K562 (cell line): ENCODE measurements around the gene RYR1. TPM values are rescaled to one million over a fixed set of nuclear protein-coding genes. Genes with fewer than 3 reads are reported as not detected.

Experiments used
- ATAC-seq: fragments of 200-7000 bp; cut with Tn5 transposase; 3 replicates; pipeline ENCODE4 v1.9.1; 2020; ENCODE audit warnings: moderate library complexity
- BruUV-seq: library from RNA; stranded (reverse); fragments of 400-500 nt; replicated peaks from 2 replicates; lab custom pipeline; 2021; lab: Mats Ljungman, UMichigan
- CTCF ChIA-PET: fragments of 300-600 bp; formaldehyde crosslinking; extraction: SDS; loops from one replicate; lab custom pipeline; 2021; ENCODE audit warnings: low intra/inter-chr PET ratio; lab: Yijun Ruan, JAX
- POLR2A ChIA-PET: fragments of 300-600, 350-650 bp; sonication (Branson Sonifier 250); formaldehyde crosslinking; extraction: SDS; loops from one replicate; lab custom pipeline; 2021; ENCODE audit warnings: antibody characterized with exemption, inconsistent platforms; lab: Yijun Ruan, JAX
- DNase-seq, 4 experiments: peaks; one replicate each; pipeline versions ENCODE4 v3.0.0 to v3.0.0-alpha.2; 2011 to 2018; ENCODE audit warnings: low spot score in 3 of 4, mixed read lengths in 3 of 4; ENCODE audit errors: extremely low read depth in 1 of 4
- FAIRE-seq: peaks from 2 replicates; lab custom pipeline; 2011; peaks lifted over from hg19 to GRCh38; lab: Jason Lieb, UNC
- H2AFZ ChIP-seq: 2 replicates; pipeline ENCODE4 v1.6.0; 2011; ENCODE audit warnings: low read depth, low read length, control low read depth, inconsistent platforms
- H3K27ac ChIP-seq: fragments of 200-600 bp; 3 replicates; pipeline ENCODE4 v1.8.0; 2011; ENCODE audit warnings: low read depth, mild to moderate bottlenecking, control low read depth, inconsistent platforms, low read length, moderate library complexity, mixed read lengths; ENCODE audit errors: extremely low read depth
- H3K27me3 ChIP-seq, 2 experiments: fragments of 300-600 bp in 1 of 2; 2 replicates in 1 of 2; 3 replicates in 1 of 2; pipeline versions ENCODE4 v1.6.0 to v1.8.0; 2011; ENCODE audit warnings: inconsistent platforms in 2 of 2, low read length in 2 of 2, mild to moderate bottlenecking in 1 of 2, mixed read lengths in 1 of 2, moderate library complexity in 1 of 2; ENCODE audit not compliant: control insufficient read depth in 2 of 2, insufficient read depth in 2 of 2
- H3K36me3 ChIP-seq: fragments of 300-600 bp; 3 replicates; pipeline ENCODE4 v1.8.0; 2011; ENCODE audit warnings: mild to moderate bottlenecking, low read length, inconsistent platforms; ENCODE audit not compliant: control insufficient read depth, insufficient read depth
- H3K4me1 ChIP-seq, 2 experiments: fragments of 200-600 bp in 1 of 2; replicated peaks in 1 of 2; 2 replicates in 1 of 2; 3 replicates in 1 of 2; pipeline versions ENCODE4 v1.5.1 to v1.8.0; 2011; ENCODE audit warnings: inconsistent platforms in 2 of 2, low read length in 2 of 2, mild to moderate bottlenecking in 1 of 2, mixed read lengths in 1 of 2, moderate library complexity in 1 of 2; ENCODE audit not compliant: control insufficient read depth in 2 of 2, insufficient read depth in 2 of 2
- H3K4me2 ChIP-seq: 2 replicates; pipeline ENCODE4 v1.6.1; 2011; ENCODE audit warnings: low read length, control low read depth, inconsistent platforms, mixed read lengths; ENCODE audit not compliant: insufficient read depth
- H3K4me3 ChIP-seq: fragments of 200-600 bp; sonication (generic), shearing (Covaris generic); 2 replicates; pipeline ENCODE4 v1.5.1; 2016; ENCODE audit warnings: control low read depth, inconsistent platforms
- H3K79me2 ChIP-seq: fragments of 200-600 bp; 3 replicates; pipeline ENCODE4 v1.8.0; 2011; ENCODE audit warnings: low read length, inconsistent platforms; ENCODE audit not compliant: control insufficient read depth, insufficient read depth
- H3K9ac ChIP-seq, 2 experiments: 2 replicates each; pipeline versions ENCODE4 v1.6.0 to v1.6.1; 2011; ENCODE audit warnings: low read depth in 2 of 2, low read length in 2 of 2, control low read depth in 1 of 2, inconsistent platforms in 1 of 2, mild to moderate bottlenecking in 1 of 2, mixed read lengths in 1 of 2; ENCODE audit not compliant: insufficient read depth in 1 of 2
- H3K9me1 ChIP-seq: one replicate; pipeline ENCODE4 v1.6.0; 2011; ENCODE audit warnings: inconsistent platforms, mild to moderate bottlenecking, low read length, moderate library complexity; ENCODE audit not compliant: control insufficient read depth, insufficient read depth
- H3K9me3 ChIP-seq: replicated peaks from 2 replicates; pipeline ENCODE4 v1.5.1; 2011; ENCODE audit warnings: low read depth, low read length, inconsistent platforms; ENCODE audit not compliant: control insufficient read depth, insufficient read depth
- H4K20me1 ChIP-seq: replicated peaks from 2 replicates; pipeline ENCODE4 v1.6.1; 2011; ENCODE audit warnings: low read length, inconsistent platforms, mixed read lengths; ENCODE audit not compliant: control insufficient read depth, insufficient read depth
- CUX1 ChIP-seq: fragments of 200-800 bp; sonication (Bioruptor generic); IDR thresholded peaks from 2 replicates; pipeline ENCODE4 v1.6.1; 2016; ENCODE audit warnings: missing genetic modification characterization, missing compliant biosample characterization
- FOXA1 ChIP-seq: fragments of 450-650 bp; IDR thresholded peaks from 2 replicates; pipeline ENCODE4 v1.6.1; 2016; ENCODE audit warnings: mild to moderate bottlenecking, borderline replicate concordance
- ILK ChIP-seq: fragments of 450-650 bp; IDR thresholded peaks from 2 replicates; pipeline ENCODE4 v1.6.1; 2016; ENCODE audit warnings: missing genetic modification characterization, low read depth, mild to moderate bottlenecking, missing compliant biosample characterization, moderate library complexity, borderline replicate concordance
- MED1 ChIP-seq: sonication (generic); formaldehyde crosslinking; IDR thresholded peaks from 2 replicates; pipeline ENCODE4 v1.8.1; 2023; ENCODE audit warnings: missing genetic modification reagents, borderline replicate concordance
- MITF ChIP-seq: IDR thresholded peaks from 2 replicates; pipeline ENCODE4 v1.6.1; 2014; ENCODE audit warnings: antibody characterized with exemption
- NCOR1 ChIP-seq: fragments of 450-650 bp; IDR thresholded peaks from 2 replicates; pipeline ENCODE4 v1.6.1; 2016; ENCODE audit warnings: mild to moderate bottlenecking, moderate library complexity
- NEUROD1 ChIP-seq: fragments of 150-350 bp; IDR thresholded peaks from 2 replicates; pipeline ENCODE4 v1.6.1; 2014; ENCODE audit warnings: borderline replicate concordance, low read length, low read depth; ENCODE audit not compliant: partially characterized antibody
- NR2C1 ChIP-seq, 2 experiments: fragments of 450-650 bp; IDR thresholded peaks; 2 replicates each; pipeline ENCODE4 v1.6.1; 2017; ENCODE audit warnings: mild to moderate bottlenecking in 2 of 2, antibody characterized with exemption in 1 of 2, inconsistent platforms in 1 of 2, missing compliant biosample characterization in 1 of 2, missing genetic modification characterization in 1 of 2
- NR4A1 ChIP-seq, 2 experiments: fragments of 250-450 bp in 1 of 2; fragments of 450-650 bp in 1 of 2; sonication (Bioruptor Pico) in 1 of 2; IDR thresholded peaks; 2 replicates each; pipeline versions ENCODE4 v1.4.0 to v1.6.1; 2016 to 2020; ENCODE audit warnings: mild to moderate bottlenecking in 2 of 2, missing compliant biosample characterization in 1 of 2, missing genetic modification characterization in 1 of 2, moderate library complexity in 1 of 2
- PHTF2 ChIP-seq: fragments of 250-450 bp; sonication (Bioruptor Pico); IDR thresholded peaks from 2 replicates; pipeline ENCODE4 v1.5.0; 2021; ENCODE audit warnings: mild to moderate bottlenecking
- POLR2AphosphoS5 ChIP-seq: IDR thresholded peaks from 2 replicates; pipeline ENCODE4 v1.6.1; 2011; ENCODE audit warnings: mild to moderate bottlenecking, low read depth, low read length, moderate library complexity; ENCODE audit not compliant: control insufficient read depth, insufficient read depth
- SRSF3 ChIP-seq: fragments of 200-400 bp; formaldehyde crosslinking; IDR thresholded peaks from 2 replicates; pipeline ENCODE4 v1.6.1; 2016; ENCODE audit warnings: mild to moderate bottlenecking, low read length, moderate library complexity; ENCODE audit not compliant: insufficient read depth
- ZNF165 ChIP-seq: fragments of 250-450 bp; sonication (Bioruptor Pico); IDR thresholded peaks from 2 replicates; pipeline ENCODE4 v1.4.0; 2020; ENCODE audit warnings: borderline replicate concordance
- ZNF561 ChIP-seq: fragments of 450-650 bp; formaldehyde crosslinking; conservative IDR thresholded peaks from 2 replicates; pipeline ENCODE4 v1.4.0; 2020; ENCODE audit warnings: mild to moderate bottlenecking, moderate library complexity
- WGBS: fragments of 100-300 bp; shearing (Covaris generic); methylation state at CpG from one replicate; pipeline ENCODE4 v1.1.6; 2016; ENCODE audit warnings: low coverage, mixed read lengths; ENCODE audit not compliant: insufficient coverage; ENCODE audit errors: missing lambda C conversion rate; 5-methylcytosine and 5-hydroxymethylcytosine counted together
- in situ Hi-C: fragments of 300-500 bp; cut with MboI; formaldehyde crosslinking; loops from 4 replicates; pipeline ENCODE4 v1.15.0; 2018; ENCODE audit warnings: inconsistent platforms, mixed read lengths
- intact Hi-C: fragments of 100-400 bp; cut with micrococcal nuclease; formaldehyde crosslinking; loops from 2 replicates; pipeline ENCODE4 v1.14.2; 2022
- polyA plus RNA-seq, 8 experiments: library from polyadenylated mRNA; depleted of rRNA in 4 of 8; stranded (reverse) in 5 of 8; unstranded in 3 of 8; fragments of >200 nt; fragmentation: Nextera tagmentation in 2 of 8; fragmentation: Illumina TruSeq in 1 of 8; extraction: Ambion mirVana in 2 of 8; extraction: Trizol in 1 of 8; gene quantifications; 2 replicates each; pipeline versions ENCODE4 v1.2.1 to v1.2.3, GENCODE V29; 2011 to 2014; ENCODE audit warnings: inconsistent platforms in 1 of 8, missing spikeins in 1 of 8
- total RNA-seq, 7 experiments: library from RNA; depleted of rRNA in 6 of 7; stranded (reverse); fragments of >200 nt in 6 of 7; fragmentation: Illumina TruSeq in 2 of 7; extraction: Trizol in 2 of 7; gene quantifications; 2 replicates each; pipeline versions ENCODE4 v1.2.1 to v1.2.3, GENCODE V29; 2011 to 2021; ENCODE audit warnings: low replicate concordance in 1 of 7

RYR1 gene
- total and polyA plus RNA-seq, 9 of the 15 experiments (the other 6 are each of a cell fraction or from before 2014, with no cell fraction given): 0.11 to 7.4 (median 3.7) TPM

- in situ Hi-C loops: loop anchor here (5.0 kb wide), 1 partner anchor 227 kb away; no protein-coding TSS in a partner anchor
- no TSS peak for BruUV-seq
- TF ChIP-seq ZNF561 (CRISPR knock-in tag) (no peak), ZNF165 (CRISPR knock-in tag) (no peak), NR2C1 (IDR thresholded peaks at IDR 0.05) (no peak), NR2C1 (tag; IDR thresholded peaks at IDR 0.05) (no peak), PHTF2 (CRISPR knock-in tag) (no peak), NEUROD1 (no peak), CUX1 (CRISPR knock-in tag) (no peak), NCOR1 (no peak), POLR2AphosphoS5 (no peak), ILK (tag) (no peak), SRSF3 (no peak), FOXA1 (no peak), MITF (no peak), MED1 (no peak), NR4A1 (CRISPR knock-in tag; IDR thresholded peaks at IDR 0.05) (no peak), NR4A1 (tag; IDR thresholded peaks at IDR 0.05) (no peak)
Measured at GRCh38 chr19:38404858-38405257, 28.6 kb upstream of the RYR1 start.

More at GRCh38 chr19:38404858-38405257, 28.6 kb upstream of the RYR1 start:
- Histone ChIP-seq H3K4me2 (no peak overlapping the region), H3K36me3 (peaks cover 27% of the 10 kb centered on the region; the same call in 2 of the 3 replicates), H3K4me3 (no peak overlapping the region), H3K9ac (peak overlapping the region in 1 of 2 experiments; percentile 74; a peak in 2 of 4 replicates), H4K20me1 (no peaks in the 10 kb centered on the region), H2AFZ (no peak overlapping the region), H3K9me1 (peaks cover 3% of the 10 kb centered on the region), H3K79me2 (peaks cover 17% of the 10 kb centered on the region; the same call in 2 of the 3 replicates), H3K4me1 (peaks cover 8 to 31% of the 10 kb centered on the region in 2 experiments; a peak in 4 of 5 replicates), H3K27ac (no peak overlapping the region), H3K9me3 (no peaks in the 10 kb centered on the region), H3K27me3 (no peaks in the 10 kb centered on the region)
- CTCF ChIA-PET: no interaction called here
- POLR2A ChIA-PET: interaction anchor here (0.5 to 3.5 kb wide), 6 partner anchors 9 to 724 kb away, joined by 3 to 30 read pairs (median 3); no protein-coding TSS in a partner anchor
- FAIRE-seq (no peak), DNase-seq (no peak), ATAC-seq (no peak)
- intact Hi-C loops: loop anchor here (5.0 kb wide), 1 partner anchor 547 kb away; no protein-coding TSS in a partner anchor
- 100% methylated on average over 4 of the region's 6 CpGs for WGBS
